Uterus (tissue), 4 donors: Measurements from ENCODE around the gene FAM168A. TPM values are rescaled to one million over a fixed set of nuclear protein-coding genes. Genes with fewer than 3 reads are reported as not detected.

Source experiments
- DNase-seq, 2 donors: peaks; one replicate each; pipeline ENCODE4 v3.0.0-alpha.2; 2019 to 2020
- H3K27ac ChIP-seq, 2 donors: fragments of 200-600 bp; sonication (generic); 1 replicate in 1 of 2; 2 replicates in 1 of 2; pipeline ENCODE4 v1.5.1; 2016 to 2018
- H3K27me3 ChIP-seq, 2 donors: fragments of 200-600 bp; sonication (generic); one replicate each; pipeline ENCODE4 v1.5.1; 2018 to 2019; ENCODE audit warnings: control low read depth in 1 of 2
- H3K36me3 ChIP-seq, 2 donors: fragments of 200-600 bp; sonication (generic); one replicate each; pipeline ENCODE4 v1.5.1; 2019; ENCODE audit warnings: control low read depth in 1 of 2
- H3K4me1 ChIP-seq, 2 donors: fragments of 200-600 bp; sonication (generic); one replicate each; pipeline ENCODE4 v1.5.1; 2018 to 2019; ENCODE audit warnings: control low read depth in 1 of 2
- H3K4me3 ChIP-seq, 2 donors: fragments of 200-600 bp; sonication (generic); 1 replicate in 1 of 2; 2 replicates in 1 of 2; pipeline ENCODE4 v1.5.1; 2018 to 2019; ENCODE audit warnings: mild to moderate bottlenecking in 1 of 2
- H3K9me3 ChIP-seq, 2 donors: fragments of 200-600 bp; sonication (generic); one replicate each; pipeline ENCODE4 v1.5.1; 2019; ENCODE audit warnings: control low read depth in 1 of 2
- POLR2A ChIP-seq, 2 donors: fragments of 450-650 bp; IDR thresholded peaks; one replicate each; pipeline ENCODE4 v1.6.1; 2016; ENCODE audit warnings: antibody characterized with exemption in 2 of 2, mild to moderate bottlenecking in 1 of 2, moderate library complexity in 1 of 2
- intact Hi-C: fragments of 100-400 bp; cut with DNase I; formaldehyde crosslinking; loops from one replicate; pipeline ENCODE4 v1.15.1; 2023; ENCODE audit warnings: low total_unique reads
- total RNA-seq, 4 donors: library from RNA; depleted of rRNA in 3 of 4; stranded (reverse); fragments of >200 nt in 3 of 4; gene quantifications; one replicate each; pipeline versions ENCODE4 v1.1.0 to v1.2.4, GENCODE V29; 2014 to 2023
- TF ChIP-seq, protein P1 (sequence below), 4 experiments: fragments of 200-600 bp in 2 of 4; fragments of 450-650 bp in 2 of 4; sonication (generic) in 2 of 4; IDR thresholded peaks; one replicate each; pipeline ENCODE4 v1.5.1; 2016 to 2019; ENCODE audit warnings: antibody characterized with exemption in 4 of 4, mild to moderate bottlenecking in 2 of 4, moderate library complexity in 1 of 4
- donor health status: DM: yes; HTN: yes; CAD: no.

The FAM168A gene
- total RNA-seq, 4 donors from 2014 or later: 7.9 to 50.3 (median 25.8) TPM

GRCh38 chr11:73387594-73388264 is 210.2 kb downstream of the FAM168A start:
- no peak for DNase-seq
- no peak for TF ChIP-seq POLR2A (IDR thresholded peaks at IDR 0.05)
- TF ChIP-seq, protein P1, sequence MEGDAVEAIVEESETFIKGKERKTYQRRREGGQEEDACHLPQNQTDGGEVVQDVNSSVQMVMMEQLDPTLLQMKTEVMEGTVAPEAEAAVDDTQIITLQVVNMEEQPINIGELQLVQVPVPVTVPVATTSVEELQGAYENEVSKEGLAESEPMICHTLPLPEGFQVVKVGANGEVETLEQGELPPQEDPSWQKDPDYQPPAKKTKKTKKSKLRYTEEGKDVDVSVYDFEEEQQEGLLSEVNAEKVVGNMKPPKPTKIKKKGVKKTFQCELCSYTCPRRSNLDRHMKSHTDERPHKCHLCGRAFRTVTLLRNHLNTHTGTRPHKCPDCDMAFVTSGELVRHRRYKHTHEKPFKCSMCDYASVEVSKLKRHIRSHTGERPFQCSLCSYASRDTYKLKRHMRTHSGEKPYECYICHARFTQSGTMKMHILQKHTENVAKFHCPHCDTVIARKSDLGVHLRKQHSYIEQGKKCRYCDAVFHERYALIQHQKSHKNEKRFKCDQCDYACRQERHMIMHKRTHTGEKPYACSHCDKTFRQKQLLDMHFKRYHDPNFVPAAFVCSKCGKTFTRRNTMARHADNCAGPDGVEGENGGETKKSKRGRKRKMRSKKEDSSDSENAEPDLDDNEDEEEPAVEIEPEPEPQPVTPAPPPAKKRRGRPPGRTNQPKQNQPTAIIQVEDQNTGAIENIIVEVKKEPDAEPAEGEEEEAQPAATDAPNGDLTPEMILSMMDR (IDR thresholded peaks at IDR 0.05): no peak
- Histone ChIP-seq H3K27ac (no peak overlapping the region), H3K9me3 (no peaks in the 10 kb centered on the region), H3K27me3 (no peaks in the 10 kb centered on the region), H3K4me1 (no peaks in the 10 kb centered on the region), H3K36me3 (no peaks in the 10 kb centered on the region), H3K4me3 (no peak overlapping the region)
- intact Hi-C loops: no loop called here

DNA sequence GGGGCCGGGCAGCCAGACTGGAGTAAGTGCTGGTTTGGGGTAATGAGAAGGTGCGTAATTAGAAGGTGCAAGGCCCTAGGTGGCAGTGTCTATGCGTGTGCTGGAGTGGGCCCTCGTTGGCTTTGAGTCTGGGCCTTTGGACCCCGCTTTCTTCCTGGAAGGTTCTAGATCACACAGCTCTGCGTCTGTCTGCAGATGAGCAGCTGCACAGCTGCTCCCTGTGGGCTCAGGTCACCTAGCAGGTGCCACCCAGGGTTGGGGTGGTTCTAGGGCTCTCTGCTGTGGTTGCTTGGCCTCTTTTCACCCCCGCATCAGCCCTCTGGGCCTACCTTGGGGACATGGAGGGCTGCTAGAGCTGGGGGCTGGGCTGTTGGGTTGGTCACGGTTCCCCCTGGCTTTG is 211.4 kb downstream of the FAM168A start:
- Histone ChIP-seq H3K4me1 (no peaks in the 10 kb centered on the region), H3K36me3 (no peaks in the 10 kb centered on the region), H3K27me3 (no peaks in the 10 kb centered on the region), H3K9me3 (no peaks in the 10 kb centered on the region), H3K4me3 (no peak overlapping the region), H3K27ac (no peak overlapping the region)
- intact Hi-C loops: no loop called here
- TF ChIP-seq POLR2A (IDR thresholded peaks at IDR 0.05): no peak
- TF ChIP-seq, protein P1 (IDR thresholded peaks at IDR 0.05): no peak
- no peak for DNase-seq

- no peaks in the 10 kb centered on the region for H3K9me3 ChIP-seq
- H3K4me1 ChIP-seq: no peaks in the 10 kb centered on the region
- TF ChIP-seq, protein P1 (IDR thresholded peaks at IDR 0.05): no peak
- TF ChIP-seq POLR2A (IDR thresholded peaks at IDR 0.05): no peak
- H3K27ac ChIP-seq: no peak overlapping the region
- no peak overlapping the region for H3K4me3 ChIP-seq
- H3K36me3 ChIP-seq: no peaks in the 10 kb centered on the region
- H3K27me3 ChIP-seq: no peaks in the 10 kb centered on the region
- intact Hi-C loops: no loop called here
- no peak for DNase-seq
Measured at GRCh38 chr11:73386016-73386415, 211.9 kb downstream of the FAM168A start.

DNA sequence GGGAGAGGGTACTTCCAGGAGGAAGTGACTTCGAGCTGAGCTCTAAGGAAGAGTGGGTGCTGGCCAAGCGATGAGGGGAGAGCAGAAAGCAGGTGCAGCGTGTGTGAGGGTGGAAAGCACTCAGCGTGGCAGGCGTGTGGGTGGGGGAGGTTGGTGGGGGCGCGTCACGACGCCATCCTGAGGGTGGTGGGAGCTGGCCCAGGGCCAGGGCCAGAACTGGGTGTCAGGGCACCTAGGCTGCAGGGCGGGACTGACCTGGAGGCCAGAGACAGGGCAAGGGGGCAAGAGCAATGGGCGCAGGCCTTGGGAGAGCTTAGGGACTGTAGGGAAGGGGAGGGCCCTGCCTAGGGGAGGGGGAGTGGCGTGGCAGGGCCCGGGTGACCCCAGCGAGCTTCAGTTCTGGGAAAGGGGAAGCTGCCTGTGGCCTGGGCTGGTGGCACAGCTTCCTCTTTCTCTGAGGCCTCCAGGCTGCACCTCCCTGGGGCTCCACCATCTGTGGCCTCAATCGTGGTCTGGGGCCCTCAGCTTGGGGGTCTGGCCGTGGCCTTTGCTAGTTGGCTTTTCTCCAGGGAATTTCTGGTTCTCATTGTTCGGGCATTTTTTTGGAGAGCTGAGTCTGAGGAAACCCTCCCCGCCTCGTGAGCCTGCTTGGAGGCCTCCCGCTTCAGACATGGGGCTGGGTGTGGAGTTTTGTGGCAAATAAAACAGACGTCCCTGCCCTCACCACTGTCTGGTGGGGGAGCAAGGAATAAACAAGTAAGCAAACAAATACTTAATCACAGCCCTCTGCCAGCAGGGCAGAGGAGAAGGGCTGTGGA is 212.8 kb downstream of the FAM168A start:
- DNase-seq: no peak
- H3K27me3 ChIP-seq: no peaks in the 10 kb centered on the region
- TF ChIP-seq, protein P1 (IDR thresholded peaks at IDR 0.05): no peak
- H3K9me3 ChIP-seq: no peaks in the 10 kb centered on the region
- H3K27ac ChIP-seq: no peak overlapping the region
- no peaks in the 10 kb centered on the region for H3K4me1 ChIP-seq
- no peak overlapping the region for H3K4me3 ChIP-seq
- no peaks in the 10 kb centered on the region for H3K36me3 ChIP-seq
- intact Hi-C loops: no loop called here

GRCh38 chr11:73384531-73384871 is 213.4 kb downstream of the FAM168A start:
- Histone ChIP-seq H3K4me3 (no peak overlapping the region), H3K4me1 (no peaks in the 10 kb centered on the region), H3K27ac (no peak overlapping the region), H3K27me3 (no peaks in the 10 kb centered on the region), H3K36me3 (no peaks in the 10 kb centered on the region), H3K9me3 (no peaks in the 10 kb centered on the region)
- TF ChIP-seq, protein P1 (IDR thresholded peaks at IDR 0.05): no peak
- TF ChIP-seq POLR2A (IDR thresholded peaks at IDR 0.05): no peak
- no peak for DNase-seq
- intact Hi-C loops: no loop called here
